ENCODE measurements around the gene OIT3.

Gene OIT3

GRCh38 chr10:72952642-72953158, 59.2 kb downstream of the OIT3 start:
- DNase-seq: no peak

- DNase-seq: no peak
Measured at GRCh38 chr10:72953687-72954086, 60.1 kb downstream of the OIT3 start.

- no peak for DNase-seq
Measured at GRCh38 chr10:72954230-72954595, 60.7 kb downstream of the OIT3 start.

GRCh38 chr10:72954596-72955554, 61.3 kb downstream of the OIT3 start, which contains the start of gene PLA2G12B:
TSS of gene PLA2G12B (minus strand) at chr10:72954806. CDS start at chr10:72954685, 121 bp downstream.
- DNase-seq: no peak

GRCh38 chr10:72956001-72956400, 62.5 kb downstream of the OIT3 start:
- no peak for DNase-seq

GRCh38 chr10:72976886-72977285, 83.3 kb downstream of the OIT3 start:
- no peak for DNase-seq

GRCh38 chr10:72979709-72980108, 86.2 kb downstream of the OIT3 start:
- DNase-seq: no peak

- no peak for DNase-seq
Measured at GRCh38 chr10:72980348-72980747, 86.8 kb downstream of the OIT3 start.

GRCh38 chr10:72981028-72981881, 87.7 kb downstream of the OIT3 start:
- no peak for DNase-seq

GRCh38 chr10:72981882-72982529, 88.5 kb downstream of the OIT3 start:
- no peak for DNase-seq
